Measurements from ENCODE around the gene ERBB3.
"Not testable (repeated sequence)": the region's sequence is repeated elsewhere in the genome, so short reads cannot be mapped to it uniquely, and the experiment has no call there.

The ERBB3 gene

GRCh38 chr12:56074396-56074795 is 5.6 kb upstream of the ERBB3 start:
- Histone ChIP-seq H3K27me3 (ENCODE audit: low read length) (no peaks in the 10 kb centered on the region), H3F3A (ENCODE audit: insufficient read depth) (no peaks in the 10 kb centered on the region), H3K9ac (ENCODE audit: low read length) (no peak overlapping the region), H2AFZ (ENCODE audit: low read depth, low read length, severe bottlenecking) (no peak overlapping the region), H3K9me3 (ENCODE audit: insufficient read depth, low read length) (no peaks in the 10 kb centered on the region), H4K20me1 (ENCODE audit: low read depth, low read length) (no peaks in the 10 kb centered on the region), H3K79me2 (ENCODE audit: insufficient read depth, low read length) (no peaks in the 10 kb centered on the region), H3K9me2 (replicated peaks; ENCODE audit: insufficient read depth, low read length) (no peaks in the 10 kb centered on the region), H3K4me3 (ENCODE audit: insufficient read depth, low read length, poor library complexity, severe bottlenecking) (no peak overlapping the region), H3K4me2 (ENCODE audit: low read depth, low read length, poor library complexity, severe bottlenecking) (no peak overlapping the region), H3K27ac (ENCODE audit: low read depth, low read length) (no peak overlapping the region), H3K36me3 (ENCODE audit: low read length) (no peaks in the 10 kb centered on the region)
- TF ChIP-seq EZH2phosphoT487 (conservative IDR thresholded peaks at IDR 0.05; ENCODE audit: low read length): no peak

DNA sequence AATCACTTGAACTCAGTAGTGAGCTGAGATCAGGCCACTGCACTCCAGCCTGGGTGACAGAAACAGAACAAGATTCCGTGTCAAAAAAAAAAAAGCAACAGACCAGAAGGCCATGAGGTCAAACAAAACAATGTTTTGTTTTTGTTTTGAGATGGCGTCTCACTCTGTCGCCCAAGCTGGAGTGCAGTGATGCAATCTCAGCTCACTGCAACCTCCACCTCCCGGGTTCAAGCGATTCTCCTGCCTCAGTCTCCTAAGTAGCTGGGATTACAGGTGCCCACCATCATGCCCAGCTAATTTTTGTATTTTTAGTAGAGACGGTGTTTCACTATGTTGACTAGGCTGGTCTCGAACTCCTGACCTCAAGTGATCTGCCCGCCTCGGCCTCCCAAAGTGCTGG is 2.0 kb upstream of the ERBB3 start:
- not testable (repeated sequence) for H3K9me2 ChIP-seq (replicated peaks; ENCODE audit: insufficient read depth, low read length); H3K9me3 ChIP-seq (ENCODE audit: insufficient read depth, low read length); H3K79me2 ChIP-seq (ENCODE audit: insufficient read depth, low read length); H3K27ac ChIP-seq (ENCODE audit: low read depth, low read length); H4K20me1 ChIP-seq (ENCODE audit: low read depth, low read length); H3F3A ChIP-seq (ENCODE audit: insufficient read depth); H3K9ac ChIP-seq (ENCODE audit: low read length); H2AFZ ChIP-seq (ENCODE audit: low read depth, low read length, severe bottlenecking); H3K4me3 ChIP-seq (ENCODE audit: insufficient read depth, low read length, poor library complexity, severe bottlenecking); H3K27me3 ChIP-seq (ENCODE audit: low read length); H3K4me2 ChIP-seq (ENCODE audit: low read depth, low read length, poor library complexity, severe bottlenecking); H3K36me3 ChIP-seq (ENCODE audit: low read length)

- Histone ChIP-seq H3K27ac (ENCODE audit: low read depth, low read length) (no peak overlapping the region), H3K4me2 (ENCODE audit: low read depth, low read length, poor library complexity, severe bottlenecking) (no peak overlapping the region), H3K9me3 (ENCODE audit: insufficient read depth, low read length) (no peaks in the 10 kb centered on the region), H3F3A (ENCODE audit: insufficient read depth) (no peaks in the 10 kb centered on the region), H3K9ac (ENCODE audit: low read length) (no peak overlapping the region), H3K36me3 (ENCODE audit: low read length) (no peaks in the 10 kb centered on the region), H2AFZ (ENCODE audit: low read depth, low read length, severe bottlenecking) (no peak overlapping the region), H3K9me2 (replicated peaks; ENCODE audit: insufficient read depth, low read length) (no peaks in the 10 kb centered on the region), H3K79me2 (ENCODE audit: insufficient read depth, low read length) (no peaks in the 10 kb centered on the region), H3K27me3 (ENCODE audit: low read length) (no peaks in the 10 kb centered on the region), H4K20me1 (ENCODE audit: low read depth, low read length) (no peaks in the 10 kb centered on the region), H3K4me3 (ENCODE audit: insufficient read depth, low read length, poor library complexity, severe bottlenecking) (no peak overlapping the region)
- TF ChIP-seq EZH2phosphoT487 (conservative IDR thresholded peaks at IDR 0.05; ENCODE audit: low read length) (no peak), CTCF (IDR thresholded peaks at IDR 0.05; ENCODE audit: insufficient read depth, low read length, poor library complexity, severe bottlenecking) (no peak)
Measured at GRCh38 chr12:56078427-56078826, 1.5 kb upstream of the ERBB3 start.

GRCh38 chr12:56078931-56079722 is 838 bp upstream of the ERBB3 start:
- H3F3A ChIP-seq (ENCODE audit: insufficient read depth): no peaks in the 10 kb centered on the region
- no peaks in the 10 kb centered on the region for H3K79me2 ChIP-seq (ENCODE audit: insufficient read depth, low read length)
- no peaks in the 10 kb centered on the region for H3K9me3 ChIP-seq (ENCODE audit: insufficient read depth, low read length)
- H3K4me3 ChIP-seq (ENCODE audit: insufficient read depth, low read length, poor library complexity, severe bottlenecking): peak overlapping the region; percentile 62
- no peaks in the 10 kb centered on the region for H3K9me2 ChIP-seq (replicated peaks; ENCODE audit: insufficient read depth, low read length)
- H3K27ac ChIP-seq (ENCODE audit: low read depth, low read length): no peak overlapping the region
- H2AFZ ChIP-seq (ENCODE audit: low read depth, low read length, severe bottlenecking): peak overlapping the region; percentile 95
- peak overlapping the region; percentile 59 for H3K9ac ChIP-seq (ENCODE audit: low read length)
- H4K20me1 ChIP-seq (ENCODE audit: low read depth, low read length): no peaks in the 10 kb centered on the region
- H3K27me3 ChIP-seq (ENCODE audit: low read length): no peaks in the 10 kb centered on the region
- peak overlapping the region; percentile 95 for H3K4me2 ChIP-seq (ENCODE audit: low read depth, low read length, poor library complexity, severe bottlenecking)
- TF ChIP-seq EZH2phosphoT487 (conservative IDR thresholded peaks at IDR 0.05; ENCODE audit: low read length) (no peak), CTCF (IDR thresholded peaks at IDR 0.05; ENCODE audit: insufficient read depth, low read length, poor library complexity, severe bottlenecking) (peak; percentile 49)
- H3K36me3 ChIP-seq (ENCODE audit: low read length): no peaks in the 10 kb centered on the region

Measured in SU-DHL-6 (cell line).